Suprapubic skin (tissue), 4 donors: ENCODE data around the gene GNAT1.

Experiments
- CTCF ChIP-seq, 2 donors: fragments of 200-600 bp in 1 of 2; fragments of 450-650 bp in 1 of 2; sonication (generic) in 1 of 2; IDR thresholded peaks; one replicate each; pipeline ENCODE4 v1.5.1; 2016 to 2019; ENCODE audit warnings: antibody characterized with exemption in 2 of 2, mild to moderate bottlenecking in 1 of 2, moderate library complexity in 1 of 2
- EP300 ChIP-seq: sonication (generic); formaldehyde crosslinking; IDR thresholded peaks from one replicate; pipeline ENCODE4 v1.6.1; 2017; ENCODE audit warnings: antibody characterized with exemption
- POLR2AphosphoS5 ChIP-seq, 3 donors: sonication (generic); formaldehyde crosslinking; IDR thresholded peaks; one replicate each; pipeline ENCODE4 v1.6.1; 2017; ENCODE audit warnings: antibody characterized with exemption in 3 of 3

DNA sequence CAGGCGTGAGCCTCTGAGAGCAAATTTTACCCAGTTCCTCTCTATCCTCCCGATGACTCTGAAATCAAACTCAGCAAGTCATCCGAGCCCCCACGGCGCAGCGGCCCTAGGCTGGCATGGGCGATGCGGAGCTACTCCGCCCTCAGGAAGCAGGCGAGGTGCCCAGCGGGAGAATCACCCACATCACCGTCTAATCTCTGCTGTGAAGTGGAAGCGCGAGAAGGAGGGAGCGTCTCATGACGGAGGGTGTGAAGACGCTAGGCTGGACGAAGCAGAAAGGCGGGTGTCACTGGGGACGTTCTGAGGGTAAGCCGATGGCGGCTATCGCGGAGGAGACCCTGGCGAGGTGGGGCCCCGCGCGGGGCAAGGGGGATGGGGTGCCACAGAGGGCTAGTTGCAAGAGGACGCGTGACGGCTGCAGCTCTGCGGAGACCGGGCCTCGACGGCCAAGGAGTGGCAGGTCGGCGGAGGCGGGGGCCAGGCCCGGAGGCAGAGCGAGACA, 35.5 kb downstream of the GNAT1 start:
- TF ChIP-seq POLR2AphosphoS5 (IDR thresholded peaks at IDR 0.05) = no peak
- no peak for TF ChIP-seq CTCF (IDR thresholded peaks at IDR 0.05)
- no peak for TF ChIP-seq EP300
